Keratinocyte (primary cell): ENCODE results near the gene RTN1.

Source experiments
- EZH2 ChIP-seq: IDR thresholded peaks from one replicate; pipeline ENCODE4 v1.6.1; 2012; ENCODE audit warnings: inconsistent platforms, mild to moderate bottlenecking, low read length, moderate library complexity
- TF ChIP-seq, protein P1 (sequence below), 3 experiments: IDR thresholded peaks in 1 of 3; conservative IDR thresholded peaks in 1 of 3; optimal IDR thresholded peaks in 1 of 3; 2 replicates in 2 of 3; 3 replicates in 1 of 3; pipeline versions ENCODE3 to v1.5.1; 2011; ENCODE audit warnings: low read length in 3 of 3, mild to moderate bottlenecking in 3 of 3, moderate library complexity in 2 of 3, control low read depth in 1 of 3, inconsistent platforms in 1 of 3; ENCODE audit not compliant: insufficient read depth in 2 of 3; ENCODE audit errors: extremely low read depth in 1 of 3

GRCh38 chr14:59678352-59678751 lies 192.2 kb downstream of the RTN1 start:
- TF ChIP-seq, protein P1, sequence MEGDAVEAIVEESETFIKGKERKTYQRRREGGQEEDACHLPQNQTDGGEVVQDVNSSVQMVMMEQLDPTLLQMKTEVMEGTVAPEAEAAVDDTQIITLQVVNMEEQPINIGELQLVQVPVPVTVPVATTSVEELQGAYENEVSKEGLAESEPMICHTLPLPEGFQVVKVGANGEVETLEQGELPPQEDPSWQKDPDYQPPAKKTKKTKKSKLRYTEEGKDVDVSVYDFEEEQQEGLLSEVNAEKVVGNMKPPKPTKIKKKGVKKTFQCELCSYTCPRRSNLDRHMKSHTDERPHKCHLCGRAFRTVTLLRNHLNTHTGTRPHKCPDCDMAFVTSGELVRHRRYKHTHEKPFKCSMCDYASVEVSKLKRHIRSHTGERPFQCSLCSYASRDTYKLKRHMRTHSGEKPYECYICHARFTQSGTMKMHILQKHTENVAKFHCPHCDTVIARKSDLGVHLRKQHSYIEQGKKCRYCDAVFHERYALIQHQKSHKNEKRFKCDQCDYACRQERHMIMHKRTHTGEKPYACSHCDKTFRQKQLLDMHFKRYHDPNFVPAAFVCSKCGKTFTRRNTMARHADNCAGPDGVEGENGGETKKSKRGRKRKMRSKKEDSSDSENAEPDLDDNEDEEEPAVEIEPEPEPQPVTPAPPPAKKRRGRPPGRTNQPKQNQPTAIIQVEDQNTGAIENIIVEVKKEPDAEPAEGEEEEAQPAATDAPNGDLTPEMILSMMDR (optimal IDR thresholded peaks at IDR 0.05 in 1 of 3, IDR thresholded peaks at IDR 0.05 in 1 of 3, conservative IDR thresholded peaks at IDR 0.05 in 1 of 3; ENCODE audit: extremely low read depth in 1 of 3, insufficient read depth in 2 of 3, low read length in 3 of 3) = no peak
- no peak for TF ChIP-seq EZH2
